AML-193 (cell line): ENCODE measurements around the gene TSPAN5.
"Not testable (repeated sequence)": the region's sequence is repeated elsewhere in the genome, so short reads cannot be mapped to it uniquely, and the experiment has no call there.

Experiments
- DNase-seq, 2 experiments: peaks; one replicate each; lab custom pipeline; 2025; lab: John Stamatoyannopoulos, UW

Gene TSPAN5

DNA sequence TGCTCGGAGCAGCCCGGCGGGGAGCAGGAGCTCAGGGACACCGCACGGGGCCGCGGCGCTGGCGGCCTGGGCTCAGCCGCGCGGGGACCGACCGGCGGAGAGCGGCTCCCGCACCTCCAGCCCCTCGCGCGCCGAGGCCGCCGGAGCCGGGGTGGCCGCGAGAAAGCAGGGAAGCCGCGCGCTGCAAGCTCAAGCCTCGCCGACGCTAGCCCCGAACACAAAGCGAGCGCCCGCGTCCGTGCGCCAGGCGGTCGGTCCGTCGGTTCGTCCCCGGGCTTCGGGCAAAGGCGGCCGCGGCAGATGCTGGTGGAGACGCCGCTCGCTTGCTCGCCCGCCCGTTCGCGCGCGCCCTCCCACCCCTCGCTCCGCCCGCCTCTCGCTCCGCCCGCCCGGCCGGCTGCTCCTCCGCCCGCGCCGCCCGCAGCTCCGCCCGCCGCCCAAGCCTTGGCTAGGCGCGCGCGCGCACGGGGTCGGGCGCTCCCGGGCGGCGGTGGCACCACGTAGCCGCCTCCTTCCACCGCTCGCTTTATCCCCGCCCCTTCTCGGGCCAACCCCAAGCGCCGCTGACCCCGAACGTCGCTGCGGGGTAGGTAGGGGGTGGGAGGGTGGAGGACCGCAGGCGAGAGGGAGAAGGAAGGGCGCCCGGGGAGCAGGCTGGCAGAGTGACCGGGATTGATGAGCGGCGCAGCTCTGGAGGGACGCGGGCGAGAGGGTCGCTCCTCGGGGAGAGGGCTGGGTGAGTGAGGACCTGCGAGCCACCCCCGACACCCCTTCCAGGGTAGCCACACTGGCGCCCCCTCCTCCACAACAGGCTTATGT lies at the start of gene TSPAN5:
Gene TSPAN5, minus strand, starts transcription at position 325 of the 819 bp plus-strand sequence.
- peak; percentile 69 to 73 for DNase-seq

DNA sequence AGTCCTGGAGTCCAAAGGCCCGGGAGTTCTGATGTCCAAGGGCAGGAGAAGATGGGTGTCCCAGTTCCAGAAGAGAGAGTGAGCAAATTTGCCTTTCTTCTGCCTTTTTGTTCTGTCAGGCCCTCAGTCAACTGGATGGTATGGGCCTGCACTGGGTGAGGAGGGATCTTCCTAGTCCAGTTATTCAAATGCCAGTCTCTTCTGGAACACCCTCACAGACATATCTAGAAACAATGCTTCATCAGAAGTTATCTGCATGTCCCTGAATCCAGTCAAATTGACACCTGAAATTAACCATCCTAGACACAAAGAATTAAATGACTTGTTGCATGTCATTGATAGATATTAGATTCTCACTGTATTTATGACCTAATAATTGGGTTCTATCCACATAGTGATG lies 48.5 kb upstream of the TSPAN5 start:
- DNase-seq: no peak

GRCh38 chr4:98706200-98706813 lies 47.9 kb upstream of the TSPAN5 start:
- DNase-seq: no peak

DNA sequence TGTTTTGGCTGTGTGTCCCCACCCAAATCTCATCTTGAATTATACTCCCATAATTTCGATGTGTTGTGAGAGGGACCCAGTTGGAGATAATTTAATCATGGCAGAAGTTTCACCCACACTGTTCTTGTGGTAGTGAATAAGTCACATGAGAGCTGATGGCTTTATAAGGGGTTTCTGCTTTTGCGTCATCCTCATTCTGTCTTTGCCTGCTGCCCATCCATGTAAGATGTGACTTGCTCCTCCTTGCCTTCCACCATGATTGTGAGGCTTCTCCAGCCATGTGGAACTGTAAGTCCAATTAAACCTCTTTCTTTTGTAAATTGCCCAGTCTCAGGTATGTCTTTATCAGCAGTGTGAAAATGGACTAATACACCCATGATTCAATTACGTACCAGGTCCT lies 47.2 kb upstream of the TSPAN5 start:
- not testable (repeated sequence) for DNase-seq

DNA sequence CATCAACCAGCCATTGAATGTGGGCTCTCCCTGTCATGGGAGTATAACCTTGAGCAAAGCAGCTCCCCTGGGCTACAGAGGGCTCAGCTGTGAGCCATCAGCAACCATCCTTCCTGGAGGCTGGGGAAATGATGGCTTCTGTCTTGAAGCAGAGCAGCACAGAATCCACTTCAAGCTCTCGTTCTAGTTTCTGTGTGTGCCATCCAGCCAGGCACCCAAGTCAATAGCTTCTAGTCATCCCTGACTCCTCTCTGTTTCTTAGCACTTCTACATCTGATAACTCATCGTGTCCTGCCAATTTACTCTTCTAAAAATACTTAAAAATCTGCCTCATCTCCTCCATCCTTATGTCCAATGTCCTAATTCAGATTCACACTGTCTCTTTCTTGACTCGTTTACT lies 42.2 kb upstream of the TSPAN5 start:
- DNase-seq: no peak

DNA sequence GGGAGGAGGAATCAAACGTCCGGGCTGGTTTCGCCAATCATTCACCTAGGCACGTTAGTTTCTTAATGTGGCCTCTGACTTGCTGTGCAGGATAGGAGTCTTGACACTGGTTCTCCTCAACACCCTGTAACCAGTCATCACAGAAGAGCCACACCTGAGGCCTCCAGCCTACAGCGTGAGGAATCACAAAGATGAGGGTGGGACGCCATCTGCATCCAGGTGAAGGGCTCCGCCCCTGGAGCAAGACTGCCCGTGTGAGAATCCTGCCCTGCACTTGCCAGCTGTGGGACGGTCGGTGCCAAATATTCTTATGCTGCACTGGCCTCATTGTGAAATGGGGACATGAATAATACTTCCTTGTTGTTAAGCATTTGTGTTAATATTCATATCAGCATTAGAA lies 35.7 kb upstream of the TSPAN5 start:
- DNase-seq: no peak

DNA sequence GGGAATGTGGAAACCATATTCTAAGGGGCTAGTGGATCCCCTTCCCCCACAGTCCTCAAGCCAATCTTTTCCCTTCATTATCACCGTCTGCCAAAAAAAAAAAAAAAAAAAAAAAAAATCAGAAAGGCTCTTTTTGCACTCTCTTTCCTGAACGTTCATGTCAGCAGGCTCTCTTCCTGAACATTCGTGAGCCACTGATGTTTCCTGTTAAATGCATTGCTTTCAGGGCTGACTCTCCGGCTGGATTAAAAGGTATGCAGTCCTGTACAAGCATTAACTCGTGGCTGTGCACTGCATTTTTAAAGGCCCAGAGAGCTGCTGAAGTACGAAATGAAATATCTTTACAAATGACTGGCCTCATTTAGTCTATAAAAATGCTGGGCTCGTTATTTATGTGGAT lies 34.0 kb upstream of the TSPAN5 start:
- DNase-seq: no peak

DNA sequence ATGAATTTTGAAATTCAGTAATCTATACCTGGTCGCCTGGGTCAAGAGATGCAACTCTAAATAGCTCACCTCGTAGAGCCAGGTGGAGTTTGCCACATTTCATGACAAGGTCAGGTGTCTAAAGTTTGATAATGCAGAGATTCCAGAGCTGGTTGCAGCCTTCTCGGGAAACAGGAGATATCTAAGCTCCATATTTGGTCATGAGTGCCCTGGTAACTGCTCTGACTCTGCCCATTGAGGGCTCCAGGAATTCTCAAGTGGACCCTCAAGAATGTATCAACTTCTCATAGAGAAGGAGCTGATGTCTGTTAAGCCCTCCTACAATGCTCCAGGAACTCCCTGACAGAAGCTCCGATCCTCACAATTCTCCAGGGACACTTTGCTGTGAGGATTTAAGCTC lies 33.2 kb upstream of the TSPAN5 start:
- no peak for DNase-seq

GRCh38 chr4:98689507-98690174 lies 31.2 kb upstream of the TSPAN5 start:
- no peak for DNase-seq

- no peak for DNase-seq
Measured at GRCh38 chr4:98688411-98689290, 30.2 kb upstream of the TSPAN5 start.

- no peak for DNase-seq
Measured at GRCh38 chr4:98687876-98688275, 29.5 kb upstream of the TSPAN5 start.

DNA sequence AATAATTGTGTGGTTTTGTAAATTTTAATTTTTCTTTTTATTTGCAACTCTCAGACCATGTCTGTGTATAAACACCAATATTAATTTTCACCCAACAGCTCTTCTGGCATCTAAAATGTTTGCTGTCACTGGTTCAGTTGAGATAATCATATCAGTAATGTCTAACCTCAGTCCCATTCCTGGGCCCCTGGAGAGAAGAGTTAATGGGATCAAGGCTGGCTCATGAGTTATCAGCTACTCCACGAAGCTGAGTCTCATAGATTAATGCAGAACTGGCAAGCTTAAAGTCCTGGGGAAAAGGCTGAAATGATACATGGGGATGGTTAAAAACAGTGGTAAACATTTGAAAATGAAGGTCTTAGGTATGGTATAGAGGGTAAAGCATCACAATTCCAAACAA lies 28.4 kb upstream of the TSPAN5 start:
- DNase-seq: no peak

- no peak for DNase-seq
Measured at GRCh38 chr4:98686043-98686707, 27.8 kb upstream of the TSPAN5 start.

DNA sequence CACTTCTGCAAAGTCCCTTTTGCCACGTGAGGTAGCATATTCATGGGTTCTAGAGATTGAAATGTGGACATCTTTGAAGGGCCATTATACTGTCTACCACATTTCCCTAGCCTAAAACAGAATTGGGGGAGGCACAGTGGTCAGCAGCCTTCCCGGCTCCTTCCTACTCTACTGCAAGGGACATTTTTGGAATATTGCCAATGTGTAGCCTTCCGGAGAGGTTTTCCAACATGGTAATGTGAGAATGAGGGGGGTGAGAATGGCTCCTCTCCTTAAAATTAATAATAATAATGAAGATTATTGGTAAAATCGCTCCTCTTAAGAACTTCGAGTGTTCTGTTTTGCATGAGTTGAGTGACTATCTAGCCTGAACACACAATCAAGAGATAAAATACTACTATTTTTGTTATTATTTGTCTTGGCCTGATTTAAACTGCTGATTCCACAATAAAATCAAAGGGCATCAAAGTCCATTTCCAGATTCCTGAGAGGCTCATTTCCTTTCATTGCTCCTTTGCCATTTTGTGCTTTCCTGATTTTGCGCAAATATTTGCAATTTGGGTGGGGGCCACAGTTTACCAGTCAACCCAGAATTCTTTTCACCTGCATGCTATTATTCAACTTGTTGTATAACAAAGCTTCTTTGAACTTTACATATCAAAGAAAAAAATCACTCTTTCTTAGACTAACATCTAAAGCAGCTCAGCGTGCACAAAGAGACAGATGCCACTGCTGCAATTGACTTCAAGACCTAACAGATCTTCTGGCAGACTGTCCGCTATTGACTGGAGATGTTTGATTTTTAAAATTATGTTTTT lies 27.0 kb upstream of the TSPAN5 start:
- no peak for DNase-seq

DNA sequence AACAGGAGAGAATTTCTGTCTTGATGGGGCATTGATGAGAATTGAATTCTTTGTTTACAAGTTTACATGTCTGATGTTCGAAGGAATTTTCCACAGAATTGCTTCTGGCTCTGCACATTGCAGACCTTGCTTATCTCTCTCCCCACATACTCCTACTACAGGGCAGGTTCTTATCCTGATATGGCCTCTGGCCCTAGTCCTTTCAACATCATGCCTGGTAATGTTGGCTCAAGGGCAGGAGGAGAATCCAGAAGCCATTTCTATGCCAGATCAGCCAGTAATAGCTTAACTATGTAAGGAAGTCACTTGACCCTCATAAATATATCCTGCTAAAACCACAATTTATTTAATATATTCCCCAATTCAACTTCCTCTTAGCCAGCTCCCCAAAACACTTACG lies 24.3 kb upstream of the TSPAN5 start:
- DNase-seq: no peak

DNA sequence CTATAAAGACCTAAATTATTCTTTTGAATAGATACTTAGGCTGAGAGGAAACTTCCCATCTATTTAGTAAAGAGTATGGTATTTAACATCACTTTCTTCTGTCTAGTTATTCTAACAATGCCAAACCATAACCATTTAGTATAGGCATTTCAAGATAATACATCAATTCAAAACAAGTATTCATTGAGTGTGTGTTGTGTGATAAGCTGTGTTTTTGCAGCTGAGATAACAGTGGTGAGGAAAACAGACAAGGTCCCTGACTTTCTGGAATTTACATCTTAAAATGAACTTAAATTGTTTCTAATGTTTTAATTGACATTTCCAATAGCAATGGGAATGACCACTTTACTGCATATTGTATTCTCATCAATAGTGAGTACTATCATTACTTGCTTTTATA lies 22.4 kb upstream of the TSPAN5 start:
- no peak for DNase-seq

DNA sequence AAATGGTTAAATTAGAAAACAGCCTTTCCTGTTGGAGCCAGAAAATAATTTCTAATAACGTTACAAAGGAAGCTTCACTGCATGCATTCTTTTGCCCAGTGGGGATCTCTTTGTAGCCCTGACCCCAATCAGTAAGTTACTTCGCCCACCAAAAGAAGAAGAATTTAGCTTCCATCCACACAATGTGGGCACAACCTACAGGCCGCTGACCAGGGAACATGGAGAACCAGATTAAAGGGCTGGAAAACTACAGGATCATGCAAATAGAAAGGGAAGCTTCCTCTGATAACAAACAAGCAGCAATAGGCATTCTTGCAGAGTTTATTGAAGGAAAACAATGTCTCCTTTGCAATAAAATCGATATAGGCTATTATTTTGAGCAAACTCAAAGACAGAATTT lies 21.3 kb upstream of the TSPAN5 start:
- DNase-seq: no peak

DNA sequence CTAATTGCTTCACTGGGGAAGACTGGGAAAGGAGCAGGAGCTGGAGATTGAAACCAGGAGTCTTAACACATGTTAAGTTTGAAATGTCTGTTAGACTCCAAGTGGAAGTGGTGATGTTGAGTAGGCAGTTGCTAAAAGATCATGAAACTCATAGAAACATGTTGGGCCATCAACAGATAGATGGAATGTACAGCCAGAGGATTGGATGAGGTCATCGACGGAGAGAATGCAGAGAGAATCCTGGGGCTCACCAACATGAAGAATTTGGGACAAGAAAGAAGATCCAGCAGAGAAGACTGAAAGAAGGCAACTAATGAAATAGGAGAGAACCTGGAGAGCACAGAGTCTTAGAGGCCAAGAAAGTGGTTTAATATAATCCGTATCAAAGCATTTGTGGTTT lies 19.4 kb upstream of the TSPAN5 start:
- no peak for DNase-seq

DNA sequence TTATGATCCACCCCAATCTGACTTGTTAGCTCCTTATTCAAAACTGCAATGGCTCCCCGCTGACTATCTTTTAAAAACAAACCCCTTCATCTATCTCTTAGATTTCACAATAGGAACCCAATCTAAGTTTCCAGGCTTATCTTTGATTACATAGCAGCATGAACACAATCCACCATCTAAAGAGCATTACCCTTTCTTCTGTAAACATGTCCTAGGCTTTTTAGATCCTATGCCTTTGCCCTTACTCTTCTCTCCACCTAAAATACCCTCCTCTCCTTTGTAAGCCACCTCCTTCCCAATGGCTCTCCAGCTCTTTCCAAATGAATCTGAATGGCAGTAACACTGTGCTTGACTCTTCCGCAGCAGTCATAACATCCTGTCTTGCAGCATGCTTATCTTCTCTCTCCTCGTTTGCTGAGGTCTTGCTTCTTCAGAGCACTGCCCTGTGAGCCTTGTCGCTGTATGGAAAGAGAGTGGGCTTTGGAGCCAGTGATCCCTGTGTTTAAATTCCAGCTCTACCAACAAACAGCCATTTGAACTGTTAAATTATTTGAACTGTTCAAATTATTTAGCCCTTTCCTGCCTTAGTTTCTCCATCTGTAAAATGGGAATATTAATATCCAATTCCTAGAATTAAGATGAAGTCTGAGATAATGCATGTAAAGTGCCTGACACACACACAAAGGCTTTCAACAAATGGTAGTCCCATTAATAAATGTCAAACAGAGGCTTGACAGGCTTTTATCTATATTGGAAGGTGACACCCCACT lies 16.2 kb upstream of the TSPAN5 start:
- DNase-seq: no peak

DNA sequence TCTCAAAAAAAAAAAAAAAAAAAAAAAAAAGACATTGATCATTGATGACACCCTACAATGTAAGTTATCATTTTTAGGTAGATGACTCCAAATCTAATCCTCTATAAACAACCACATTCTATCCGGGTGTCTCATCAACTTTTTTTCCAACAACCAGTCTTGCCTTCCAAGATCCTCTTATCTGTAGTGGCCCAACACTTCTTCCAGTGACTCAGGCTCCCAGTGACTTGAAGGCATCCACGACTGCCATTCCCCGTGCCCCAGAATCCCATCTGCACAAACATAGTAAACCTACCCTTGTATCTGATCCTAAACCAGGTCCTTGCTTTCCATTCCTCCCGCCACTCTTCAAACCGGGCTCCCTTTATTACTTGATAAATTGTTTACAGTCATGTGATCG lies 15.6 kb upstream of the TSPAN5 start:
- DNase-seq: no peak
